CD14-positive monocyte (primary cell): Measurements from ENCODE around the gene ABCF3. TPM values are rescaled to one million over a fixed set of nuclear protein-coding genes. Genes with fewer than 3 reads are reported as not detected.

ENCODE experiments used
- DNase-seq, 3 donors: peaks; one replicate each; pipeline ENCODE4 v3.0.0-alpha.2; 2011 to 2022
- H2AFZ ChIP-seq: 2 replicates; pipeline ENCODE4 v1.6.0; 2012; ENCODE audit warnings: mild to moderate bottlenecking, low read depth, low read length, inconsistent platforms; ENCODE audit not compliant: insufficient read depth, poor library complexity, severe bottlenecking
- H3K27ac ChIP-seq, 2 donors: 1 replicate in 1 of 2; 2 replicates in 1 of 2; pipeline ENCODE4 v1.5.1; 2012 to 2013; ENCODE audit warnings: low read length in 2 of 2, control low read depth in 1 of 2, inconsistent platforms in 1 of 2, low read depth in 1 of 2, mild to moderate bottlenecking in 1 of 2
- H3K27me3 ChIP-seq, 2 donors: one replicate each; pipeline versions ENCODE4 v1.6.0 to v1.6.1; 2011 to 2013; ENCODE audit warnings: low read length in 2 of 2; ENCODE audit not compliant: control insufficient read depth in 2 of 2, insufficient read depth in 2 of 2
- H3K36me3 ChIP-seq, 2 donors: replicated peaks in 1 of 2; 1 replicate in 1 of 2; 2 replicates in 1 of 2; pipeline versions ENCODE4 v1.5.1 to v1.6.1; 2012 to 2013; ENCODE audit warnings: low read length in 2 of 2, control low read depth in 1 of 2, inconsistent platforms in 1 of 2, mild to moderate bottlenecking in 1 of 2; ENCODE audit not compliant: insufficient read depth in 2 of 2, control insufficient read depth in 1 of 2
- H3K4me1 ChIP-seq, 2 donors: 1 replicate in 1 of 2; 2 replicates in 1 of 2; pipeline versions ENCODE4 v1.5.1 to v1.6.1; 2012 to 2013; ENCODE audit warnings: low read length in 2 of 2, control low read depth in 1 of 2, inconsistent platforms in 1 of 2, mild to moderate bottlenecking in 1 of 2, moderate library complexity in 1 of 2; ENCODE audit not compliant: insufficient read depth in 2 of 2, control insufficient read depth in 1 of 2
- H3K4me2 ChIP-seq: replicated peaks from 2 replicates; pipeline ENCODE3; 2012; ENCODE audit warnings: low read length, moderate library complexity, mild to moderate bottlenecking; ENCODE audit not compliant: poor library complexity, severe bottlenecking; ENCODE audit errors: extremely low read depth
- H3K4me3 ChIP-seq, 3 experiments: fragments of 200-600 bp in 1 of 3; sonication (generic) in 1 of 3; replicated peaks in 1 of 3; 1 replicate in 2 of 3; 2 replicates in 1 of 3; pipeline ENCODE4 v1.5.1; 2011 to 2013; ENCODE audit warnings: low read length in 3 of 3, mild to moderate bottlenecking in 3 of 3, control low read depth in 2 of 3, low read depth in 2 of 3, inconsistent platforms in 1 of 3, moderate library complexity in 1 of 3
- H3K79me2 ChIP-seq: 2 replicates; pipeline ENCODE4 v1.6.0; 2012; ENCODE audit warnings: mild to moderate bottlenecking, control low read depth, inconsistent platforms, low read length, moderate library complexity; ENCODE audit not compliant: insufficient read depth
- H3K9ac ChIP-seq: 2 replicates; pipeline ENCODE4 v1.6.0; 2017; ENCODE audit warnings: low read length, mild to moderate bottlenecking; ENCODE audit not compliant: insufficient read depth, poor library complexity, severe bottlenecking
- H3K9me3 ChIP-seq, 2 donors: replicated peaks in 1 of 2; 1 replicate in 1 of 2; 2 replicates in 1 of 2; pipeline versions ENCODE4 v1.5.1 to v1.6.1; 2012 to 2013; ENCODE audit warnings: low read length in 2 of 2, control low read depth in 1 of 2; ENCODE audit not compliant: control insufficient read depth in 1 of 2, insufficient read depth in 1 of 2
- H4K20me1 ChIP-seq: 2 replicates; pipeline ENCODE4 v1.6.0; 2012; ENCODE audit warnings: mild to moderate bottlenecking, low read length, control low read depth, moderate library complexity; ENCODE audit not compliant: insufficient read depth
- H3K27ac Mint-ChIP-seq, 7 donors: one replicate each; pipeline ENCODE4 v1.8.0; 2020; ENCODE audit warnings: mild to moderate bottlenecking in 7 of 7, mixed read lengths in 7 of 7, moderate library complexity in 6 of 7, inconsistent platforms in 2 of 7
- H3K27me3 Mint-ChIP-seq, 3 donors: one replicate each; pipeline ENCODE4 v1.8.0; 2021 to 2022; ENCODE audit warnings: low read depth in 3 of 3, mild to moderate bottlenecking in 3 of 3, mixed read lengths in 3 of 3, moderate library complexity in 3 of 3, inconsistent platforms in 1 of 3
- H3K36me3 Mint-ChIP-seq, 2 donors: one replicate each; pipeline ENCODE4 v1.8.0; 2020; ENCODE audit warnings: mixed read lengths in 2 of 2, inconsistent platforms in 1 of 2, mild to moderate bottlenecking in 1 of 2
- H3K4me1 Mint-ChIP-seq: one replicate; pipeline ENCODE4 v1.8.0; 2020; ENCODE audit warnings: mild to moderate bottlenecking, mixed read lengths
- H3K4me3 Mint-ChIP-seq, 2 donors: one replicate each; pipeline ENCODE4 v1.8.0; 2020; ENCODE audit warnings: mild to moderate bottlenecking in 2 of 2, mixed read lengths in 2 of 2, moderate library complexity in 1 of 2
- H3K9me3 Mint-ChIP-seq, 7 donors: one replicate each; pipeline ENCODE4 v1.8.0; 2020 to 2022; ENCODE audit warnings: mixed read lengths in 7 of 7, mild to moderate bottlenecking in 6 of 7, moderate library complexity in 6 of 7, inconsistent platforms in 2 of 7
- WGBS: methylation state at CpG from one replicate; pipeline ENCODE4 v1.1.5; 2013; ENCODE audit warnings: missing lambda C conversion rate; ENCODE audit not compliant: insufficient coverage; 5-methylcytosine and 5-hydroxymethylcytosine counted together
- intact Hi-C, 2 donors: fragments of 100-400 bp; cut with micrococcal nuclease; formaldehyde crosslinking; loops; one replicate each; pipeline versions ENCODE4 v1.15.0 to v1.15.1; 2023
- polyA plus RNA-seq, 3 donors: library from polyadenylated mRNA; depleted of rRNA in 1 of 3; unstranded in 2 of 3; stranded (reverse) in 1 of 3; fragments of 300-500 nt in 2 of 3; fragments of >200 nt in 1 of 3; fragmentation: Illumina TruSeq in 2 of 3; gene quantifications; 1 replicate in 2 of 3; 2 replicates in 1 of 3; pipeline ENCODE4 v1.2.3, GENCODE V29; 2012 to 2021
- TF ChIP-seq, protein P1 (sequence below): fragments of 200-600 bp; IDR thresholded peaks from one replicate; pipeline ENCODE4 v1.8.0; 2022; ENCODE audit warnings: antibody characterized with exemption, mild to moderate bottlenecking

ABCF3 gene
- polyA plus RNA-seq, 3 donors, result 13.5 to 74.8 (median 13.9) TPM

DNA sequence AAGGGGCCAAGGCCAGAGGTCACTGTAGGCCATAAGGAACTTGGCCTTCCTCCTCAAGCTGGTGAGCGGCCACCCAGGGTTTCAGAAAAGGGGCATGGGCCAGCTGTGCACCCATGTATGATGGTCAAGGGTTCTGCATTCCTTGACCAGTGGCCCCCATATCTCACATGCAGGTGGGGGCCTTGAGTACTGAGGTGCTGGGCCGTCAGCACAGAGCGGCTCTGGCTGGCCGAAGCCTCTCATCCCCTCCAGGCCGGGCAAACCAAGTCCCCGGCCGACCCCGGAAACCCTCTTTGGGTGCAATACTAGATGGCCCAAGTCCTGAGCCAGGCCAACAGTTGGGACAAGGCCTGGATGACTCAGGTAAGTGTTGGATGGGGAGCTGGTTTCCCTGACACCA, 53.2 kb downstream of the ABCF3 start:
- H3K36me3 Mint-ChIP-seq, result peaks cover 20 to 24% of the 10 kb centered on the region in 2 donors
- H3K27me3 ChIP-seq, result no peaks in the 10 kb centered on the region
- DNase-seq, result no peak
- H3K27ac Mint-ChIP-seq, result no peak overlapping the region
- H3K9me3 Mint-ChIP-seq, result no peaks in the 10 kb centered on the region
- H3K27ac ChIP-seq, result no peak overlapping the region
- no peak overlapping the region for H3K4me3 Mint-ChIP-seq
- no peaks in the 10 kb centered on the region for H3K9me3 ChIP-seq
- intact Hi-C loops, result no loop called here
- no peaks in the 10 kb centered on the region for H4K20me1 ChIP-seq
- no peaks in the 10 kb centered on the region for H3K4me1 Mint-ChIP-seq
- H3K79me2 ChIP-seq, result no peaks in the 10 kb centered on the region
- peaks cover 0 to 10% (median 6%) of the 10 kb centered on the region in 3 donors for H3K27me3 Mint-ChIP-seq
- H3K4me3 ChIP-seq, result no peak overlapping the region
- WGBS, result 100% methylated on average over 1 of the region's 8 CpGs
- no peak overlapping the region for H2AFZ ChIP-seq
- no peak overlapping the region for H3K4me2 ChIP-seq
- no peak overlapping the region for H3K9ac ChIP-seq
- peaks cover 24 to 26% of the 10 kb centered on the region in 2 donors for H3K36me3 ChIP-seq
- TF ChIP-seq, protein P1, sequence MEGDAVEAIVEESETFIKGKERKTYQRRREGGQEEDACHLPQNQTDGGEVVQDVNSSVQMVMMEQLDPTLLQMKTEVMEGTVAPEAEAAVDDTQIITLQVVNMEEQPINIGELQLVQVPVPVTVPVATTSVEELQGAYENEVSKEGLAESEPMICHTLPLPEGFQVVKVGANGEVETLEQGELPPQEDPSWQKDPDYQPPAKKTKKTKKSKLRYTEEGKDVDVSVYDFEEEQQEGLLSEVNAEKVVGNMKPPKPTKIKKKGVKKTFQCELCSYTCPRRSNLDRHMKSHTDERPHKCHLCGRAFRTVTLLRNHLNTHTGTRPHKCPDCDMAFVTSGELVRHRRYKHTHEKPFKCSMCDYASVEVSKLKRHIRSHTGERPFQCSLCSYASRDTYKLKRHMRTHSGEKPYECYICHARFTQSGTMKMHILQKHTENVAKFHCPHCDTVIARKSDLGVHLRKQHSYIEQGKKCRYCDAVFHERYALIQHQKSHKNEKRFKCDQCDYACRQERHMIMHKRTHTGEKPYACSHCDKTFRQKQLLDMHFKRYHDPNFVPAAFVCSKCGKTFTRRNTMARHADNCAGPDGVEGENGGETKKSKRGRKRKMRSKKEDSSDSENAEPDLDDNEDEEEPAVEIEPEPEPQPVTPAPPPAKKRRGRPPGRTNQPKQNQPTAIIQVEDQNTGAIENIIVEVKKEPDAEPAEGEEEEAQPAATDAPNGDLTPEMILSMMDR, result no peak
- no peaks in the 10 kb centered on the region for H3K4me1 ChIP-seq

DNA sequence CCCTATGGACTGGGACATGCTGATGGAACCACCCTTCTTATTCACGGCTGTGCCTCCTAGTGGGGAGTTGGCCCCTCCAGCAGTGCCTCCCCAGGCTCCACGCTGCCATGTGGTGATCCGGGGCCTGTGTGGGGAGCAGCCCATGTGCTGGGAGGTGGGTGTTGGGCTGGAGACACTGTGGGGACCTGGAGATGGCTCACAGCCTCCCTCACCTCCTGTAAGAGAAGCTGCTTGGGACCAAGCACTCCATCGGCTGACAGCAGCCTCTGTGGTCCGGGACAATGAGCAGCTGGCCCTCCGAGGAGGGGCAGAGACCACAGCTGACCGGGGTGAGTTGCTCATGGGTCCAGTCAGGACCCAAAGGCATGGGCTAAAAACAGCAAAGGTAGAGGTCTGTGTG, 53.7 kb downstream of the ABCF3 start:
- H2AFZ ChIP-seq, result no peak overlapping the region
- H3K27ac Mint-ChIP-seq, result peak overlapping the region in 1 of 7 donors; percentile 23
- no peaks in the 10 kb centered on the region for H3K9me3 Mint-ChIP-seq
- H3K27me3 Mint-ChIP-seq, result peaks cover 0 to 10% (median 5%) of the 10 kb centered on the region in 3 donors
- no peaks in the 10 kb centered on the region for H3K79me2 ChIP-seq
- H3K4me3 ChIP-seq, result no peak overlapping the region
- no peaks in the 10 kb centered on the region for H3K4me1 Mint-ChIP-seq
- no peak overlapping the region for H3K4me2 ChIP-seq
- 100% methylated on average over 3 of the region's 7 CpGs for WGBS
- no peak overlapping the region for H3K4me3 Mint-ChIP-seq
- TF ChIP-seq, protein P1, result no peak
- H3K4me1 ChIP-seq, result no peaks in the 10 kb centered on the region
- intact Hi-C loops, result no loop called here
- no peak for DNase-seq
- no peaks in the 10 kb centered on the region for H4K20me1 ChIP-seq
- H3K36me3 ChIP-seq, result peaks cover 29 to 30% of the 10 kb centered on the region in 2 donors
- H3K9me3 ChIP-seq, result no peaks in the 10 kb centered on the region
- H3K9ac ChIP-seq, result no peak overlapping the region
- H3K36me3 Mint-ChIP-seq, result peaks cover 25 to 29% of the 10 kb centered on the region in 2 donors
- no peak overlapping the region for H3K27ac ChIP-seq
- H3K27me3 ChIP-seq, result no peaks in the 10 kb centered on the region
